GM18951 (cell line): ENCODE measurements around the gene CCDC24.

Source experiments
- POLR2A ChIP-seq: IDR thresholded peaks from 4 replicates; pipeline ENCODE4 v1.6.1; 2011; ENCODE audit warnings: mild to moderate bottlenecking; ENCODE audit not compliant: insufficient read length, insufficient read depth; ENCODE audit errors: extremely low read depth
- in situ Hi-C: fragments of 300-500 bp; cut with MboI; formaldehyde crosslinking; loops from one replicate; pipeline ENCODE4 v1.12.0; 2022; ENCODE audit warnings: low sequenced_read_pairs, mixed read lengths, inconsistent platforms; ENCODE audit not compliant: unreplicated experiment

CCDC24 gene

DNA sequence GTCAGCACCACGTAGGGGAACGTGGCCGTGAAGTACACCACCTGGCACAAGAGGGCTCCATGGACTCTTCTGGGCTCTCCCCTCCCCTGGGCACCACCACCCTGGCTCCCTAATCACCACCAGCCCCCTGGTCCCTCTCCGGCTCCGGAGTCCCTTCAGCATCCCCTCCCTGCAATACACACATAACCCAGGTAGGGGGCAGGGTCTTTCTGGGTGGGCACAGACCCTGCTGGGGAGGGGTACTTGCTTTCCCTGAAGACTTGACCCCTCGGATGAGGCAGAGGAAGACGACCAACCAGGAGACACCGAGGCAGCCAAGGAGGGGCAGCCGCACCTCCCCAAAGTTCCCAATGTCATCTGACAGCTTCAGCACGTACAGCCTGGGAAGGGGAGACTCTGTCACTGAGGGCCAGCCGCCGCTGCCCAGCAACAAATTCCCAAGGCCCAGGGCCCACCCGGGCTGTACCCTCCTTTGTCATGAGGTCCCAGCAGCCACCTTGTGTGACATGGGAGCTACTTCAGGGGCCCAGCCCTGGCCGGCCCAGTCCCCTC is 11.3 kb downstream of the CCDC24 start:
- in situ Hi-C loops: no loop called here

DNA sequence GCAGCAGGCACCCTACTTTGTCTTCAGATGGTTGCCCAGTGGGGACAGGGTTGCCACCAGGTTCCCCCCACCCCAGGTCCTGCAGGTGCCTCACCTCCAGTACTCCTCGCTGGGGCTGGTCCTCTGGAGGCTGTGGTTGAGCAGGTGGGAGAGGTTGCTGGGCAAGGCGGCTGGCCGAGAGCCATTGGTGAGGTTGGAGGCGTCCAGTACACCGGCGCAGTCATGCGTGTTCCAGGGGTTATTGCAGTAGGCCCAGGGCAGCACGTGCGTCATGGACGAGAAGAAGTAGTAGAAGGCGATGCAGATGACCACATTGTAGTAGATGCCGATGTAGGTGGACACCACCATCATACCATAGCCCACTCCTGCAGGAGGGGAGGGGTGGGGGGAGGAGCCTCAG is 16.9 kb downstream of the CCDC24 start:
- in situ Hi-C loops: no loop called here
- no peak for TF ChIP-seq POLR2A

More for the DNA sequence above, 11.3 kb downstream of the CCDC24 start:
- TF ChIP-seq POLR2A: no peak

DNA sequence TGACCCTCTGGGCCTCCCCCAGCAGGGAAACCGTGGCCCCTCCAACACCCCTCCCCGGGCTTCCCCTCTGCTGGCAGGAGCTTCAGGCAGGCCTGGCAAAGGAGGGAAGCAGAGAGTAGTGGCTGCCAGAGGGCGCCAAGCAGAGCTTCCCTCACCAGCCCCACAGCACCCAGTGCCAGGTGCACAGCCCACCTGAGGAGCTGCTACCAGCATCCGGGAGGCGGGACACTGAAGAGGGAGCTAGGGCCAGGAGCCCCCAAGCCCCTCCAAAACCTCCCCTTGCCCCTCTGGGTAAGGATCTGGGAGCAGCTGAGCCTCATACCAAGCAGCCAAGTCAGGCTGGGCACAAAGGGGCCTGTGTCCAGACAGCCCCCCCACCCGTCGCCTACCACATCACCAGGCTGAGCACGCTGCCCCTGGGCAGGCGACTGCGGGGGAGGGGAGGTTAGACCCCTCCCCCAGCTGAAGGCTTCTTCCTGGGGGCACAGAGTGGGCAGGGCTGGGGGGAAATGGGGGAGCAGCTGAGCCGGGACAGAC is 19.6 kb downstream of the CCDC24 start:
- in situ Hi-C loops: no loop called here
- TF ChIP-seq POLR2A: no peak

DNA sequence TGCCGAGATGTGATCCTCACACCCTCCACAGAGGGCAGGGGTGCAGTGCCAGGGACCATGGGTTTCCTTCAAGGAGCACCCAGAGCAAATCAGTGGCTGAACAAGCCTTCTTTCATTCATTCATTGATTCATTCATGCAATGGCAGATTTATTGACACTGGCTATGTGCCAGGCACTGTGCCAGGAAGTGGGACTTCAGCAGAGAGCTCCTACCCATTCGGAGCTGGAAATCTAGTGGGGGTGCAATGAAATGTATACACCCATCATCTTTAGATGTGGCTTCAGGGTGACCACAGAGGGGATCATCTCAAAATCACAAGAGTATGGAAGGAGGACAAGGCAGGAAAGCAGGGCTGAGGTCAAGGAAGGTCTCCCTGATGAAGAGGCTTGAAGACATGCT is 21.0 kb downstream of the CCDC24 start:
- in situ Hi-C loops: no loop called here
- no peak for TF ChIP-seq POLR2A

DNA sequence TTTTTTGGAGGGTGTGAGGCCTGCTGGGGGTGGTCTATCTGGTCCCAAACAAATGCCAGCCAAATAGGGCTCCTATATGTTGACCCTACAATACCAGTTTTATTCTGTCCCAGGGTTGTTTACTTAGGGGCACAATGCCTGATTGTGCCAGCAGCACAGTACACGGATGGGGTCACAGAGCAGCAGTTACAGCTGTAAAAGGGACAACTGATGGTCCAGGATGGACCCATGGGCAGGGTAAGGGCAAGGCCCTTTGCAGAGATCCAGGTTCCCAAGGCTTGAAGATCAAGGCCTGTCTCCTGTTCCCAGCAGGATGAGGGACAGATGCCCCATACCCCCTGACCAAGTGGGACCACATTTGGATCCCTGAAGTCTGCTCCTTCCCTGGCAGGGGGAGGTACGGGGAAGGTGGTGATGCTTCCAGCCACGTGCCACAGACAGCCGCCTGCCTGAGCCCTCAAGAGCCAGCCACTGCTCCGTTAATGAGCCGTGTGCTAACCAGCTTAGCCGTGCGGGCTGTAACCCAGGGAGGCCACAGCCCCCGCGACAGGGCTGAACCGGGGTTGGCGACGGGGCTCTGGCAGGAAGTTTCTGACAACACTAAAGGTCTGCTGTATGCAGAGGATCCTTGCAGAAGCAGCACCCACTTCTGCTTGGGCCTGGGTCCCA is 21.7 kb downstream of the CCDC24 start:
- TF ChIP-seq POLR2A: no peak
- in situ Hi-C loops: no loop called here

DNA sequence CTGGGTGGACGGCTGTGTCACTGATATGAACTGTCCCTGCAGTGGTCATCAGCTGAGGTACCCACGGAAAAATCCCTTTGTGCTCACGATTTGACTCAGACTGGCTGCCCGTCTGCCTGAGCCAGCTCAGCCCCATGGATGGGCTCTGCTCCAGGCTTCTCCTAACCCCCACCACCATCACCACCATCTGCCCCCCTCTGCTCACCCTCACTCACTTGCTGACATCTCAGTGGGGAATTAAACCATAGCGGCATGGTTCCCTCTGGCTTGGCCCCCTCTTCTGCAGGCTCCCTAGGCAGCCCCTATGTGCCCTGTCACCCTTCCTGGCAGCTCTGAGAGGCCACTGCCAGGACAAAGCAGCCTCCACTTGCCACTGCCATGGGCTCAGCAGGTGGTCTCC is 22.6 kb downstream of the CCDC24 start:
- in situ Hi-C loops: no loop called here

DNA sequence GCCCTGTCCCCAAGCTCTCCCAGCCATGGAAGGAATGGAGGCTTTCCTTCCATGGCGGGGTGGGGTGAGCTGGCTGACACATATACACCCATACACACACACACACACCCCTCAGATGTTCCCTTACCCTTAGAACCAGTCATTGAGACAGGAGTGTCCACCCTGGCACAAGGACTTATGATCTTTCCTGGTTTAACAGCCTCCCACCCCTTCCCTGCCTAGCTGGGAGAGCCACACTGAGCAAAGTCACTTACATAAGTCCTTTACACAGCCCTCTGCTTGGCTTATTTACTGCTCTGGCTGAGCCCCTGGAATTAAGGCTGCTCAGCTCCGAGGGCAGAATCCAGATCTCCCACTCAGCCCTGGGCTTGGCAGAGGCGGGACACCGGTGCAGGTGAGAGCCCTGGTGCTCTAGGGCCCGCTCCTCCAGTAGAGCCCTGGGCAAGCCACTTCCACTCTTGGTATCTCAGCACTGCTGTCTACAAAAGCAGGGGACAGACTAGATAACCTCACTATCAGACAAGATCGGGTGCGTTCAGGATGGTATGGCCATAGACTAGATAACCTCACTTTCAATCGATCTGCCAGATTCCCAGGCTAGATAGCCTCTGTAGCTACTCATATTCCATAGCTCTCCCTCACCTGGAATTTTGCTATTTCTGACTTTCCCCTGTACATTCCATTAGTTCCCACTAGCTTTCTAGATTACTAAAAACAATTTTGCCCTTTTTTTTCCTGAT is 23.1 kb downstream of the CCDC24 start:
- in situ Hi-C loops: no loop called here
- TF ChIP-seq POLR2A: no peak

More for the DNA sequence above, 22.6 kb downstream of the CCDC24 start:
- no peak for TF ChIP-seq POLR2A

DNA sequence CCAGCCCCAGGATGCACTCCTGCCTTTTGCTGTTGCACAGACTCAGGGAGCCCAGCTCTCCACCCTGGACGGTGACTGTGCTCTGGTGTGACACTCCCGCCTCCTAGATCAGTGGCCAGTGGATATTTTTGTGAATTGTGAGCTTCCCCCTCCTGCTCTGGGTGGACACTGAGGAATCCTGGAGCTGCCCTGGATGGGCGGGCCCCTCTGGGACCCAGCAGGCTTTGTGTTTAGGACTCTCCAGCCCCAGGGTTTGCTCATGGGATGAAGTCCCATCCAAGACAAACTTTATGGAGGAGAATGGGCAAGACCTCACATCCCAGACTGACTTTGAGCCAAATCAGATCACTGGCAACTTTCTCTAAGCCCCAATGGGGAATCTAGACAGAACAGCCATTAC is 23.8 kb downstream of the CCDC24 start:
- no peak for TF ChIP-seq POLR2A
- in situ Hi-C loops: no loop called here

DNA sequence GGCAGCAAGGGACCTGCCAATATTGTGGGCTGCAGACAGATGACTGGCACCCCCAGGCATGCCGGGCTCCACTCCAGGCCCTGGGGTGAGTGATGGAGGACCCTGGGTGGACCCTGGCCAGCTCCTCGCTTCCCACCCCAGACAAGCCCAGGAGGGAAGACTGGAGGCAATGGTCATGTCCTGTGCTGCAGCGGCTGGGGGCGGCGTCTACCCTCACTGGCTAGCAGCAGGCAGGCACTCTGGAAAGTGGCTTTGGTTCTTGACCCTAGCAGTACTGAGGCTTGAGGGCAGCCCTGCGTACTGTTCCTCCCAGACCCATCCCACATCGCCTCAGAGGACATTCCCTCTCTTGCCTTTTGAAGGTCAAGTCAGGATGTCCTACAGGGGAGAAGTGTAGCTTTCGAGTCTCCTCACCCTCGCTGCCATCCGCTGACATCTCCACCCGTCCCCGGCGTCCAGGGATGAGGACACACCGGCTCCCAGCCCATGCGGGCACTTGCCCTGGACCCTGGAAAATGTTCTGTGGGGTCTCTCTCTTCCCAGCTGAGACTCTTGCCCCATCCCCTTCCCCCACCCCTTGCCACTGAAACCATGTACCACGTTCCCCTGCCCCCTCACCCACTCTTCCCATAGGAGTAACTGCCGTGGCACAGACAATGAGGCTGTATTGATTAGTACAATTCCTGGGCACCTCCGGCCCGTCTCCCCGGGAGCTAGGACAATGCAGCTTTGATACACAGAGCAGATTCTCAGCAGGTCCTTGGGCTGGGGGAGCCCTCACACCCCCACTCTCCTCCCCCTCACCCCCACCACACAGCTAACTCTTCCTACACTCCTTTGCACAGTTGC is 24.9 kb downstream of the CCDC24 start:
- in situ Hi-C loops: no loop called here
- TF ChIP-seq POLR2A: no peak

DNA sequence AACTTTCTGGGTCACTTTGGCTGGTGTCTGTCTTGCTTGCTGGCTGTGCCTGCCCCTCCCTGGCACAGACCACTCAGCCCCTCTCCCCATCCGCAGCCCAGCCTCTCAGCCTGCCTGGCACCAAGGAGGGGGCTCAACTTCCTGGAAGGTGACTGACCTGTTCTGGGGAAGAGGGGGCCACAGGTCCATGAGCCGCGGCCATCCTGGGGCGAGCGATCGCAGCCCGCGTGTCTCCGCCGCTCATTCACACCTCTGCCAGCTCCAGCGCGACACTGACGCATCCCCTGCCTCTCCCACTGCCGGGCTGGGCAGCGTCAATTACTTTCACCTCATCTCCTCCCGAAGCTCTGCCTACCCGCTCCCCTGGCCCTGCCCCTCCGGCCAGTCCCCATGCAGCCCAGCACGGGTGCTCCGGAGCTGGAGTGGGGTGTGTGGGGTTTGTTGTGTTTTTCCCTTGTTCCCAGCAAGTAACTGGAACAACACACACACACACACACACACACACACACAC is 25.5 kb downstream of the CCDC24 start:
- TF ChIP-seq POLR2A: no peak
- in situ Hi-C loops: no loop called here

DNA sequence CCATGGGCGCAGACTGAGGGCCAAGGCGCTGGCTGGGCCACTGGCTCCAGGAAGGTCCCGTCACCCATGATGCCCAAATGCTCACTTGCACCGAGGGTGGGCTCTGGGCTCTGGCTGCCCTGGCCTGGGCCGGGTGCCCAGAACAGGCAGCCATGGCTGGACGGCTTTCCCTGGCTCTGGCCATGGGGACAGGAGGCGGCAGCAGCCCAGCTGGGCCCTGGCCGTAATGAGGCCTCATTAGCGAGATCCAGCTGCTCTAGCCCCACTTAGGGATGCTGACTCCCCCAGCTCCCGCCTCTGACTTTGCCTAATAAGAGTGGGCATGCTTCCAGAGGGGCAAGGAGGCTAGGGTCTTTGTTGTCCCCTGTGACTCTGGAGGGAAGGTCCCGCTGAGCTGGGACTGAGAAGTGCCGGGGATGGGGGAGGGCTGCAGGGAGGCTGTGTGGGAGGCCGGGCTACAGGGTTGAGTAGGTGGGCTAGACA is 28.1 kb downstream of the CCDC24 start:
- in situ Hi-C loops: no loop called here
- TF ChIP-seq POLR2A: no peak

DNA sequence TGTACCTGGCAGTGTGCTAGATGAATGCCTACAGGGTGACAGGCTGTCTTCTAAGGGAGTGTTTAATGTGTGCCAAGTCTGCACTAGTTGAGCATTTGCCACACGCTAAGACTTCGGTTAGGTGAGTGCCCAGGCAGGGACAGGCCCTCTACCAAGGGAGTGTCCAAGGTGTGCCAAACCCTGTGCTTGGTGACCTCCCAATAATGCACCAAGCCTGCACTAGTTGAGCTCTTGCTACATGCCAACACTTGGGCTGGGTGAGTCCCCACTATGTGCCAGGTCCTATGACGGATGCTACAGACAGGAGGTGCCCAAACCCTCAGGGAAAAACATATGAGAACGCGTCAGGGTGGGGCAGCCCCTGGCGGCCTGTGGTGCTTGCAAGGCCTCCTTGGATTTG is 29.1 kb downstream of the CCDC24 start:
- in situ Hi-C loops: no loop called here
- no peak for TF ChIP-seq POLR2A

DNA sequence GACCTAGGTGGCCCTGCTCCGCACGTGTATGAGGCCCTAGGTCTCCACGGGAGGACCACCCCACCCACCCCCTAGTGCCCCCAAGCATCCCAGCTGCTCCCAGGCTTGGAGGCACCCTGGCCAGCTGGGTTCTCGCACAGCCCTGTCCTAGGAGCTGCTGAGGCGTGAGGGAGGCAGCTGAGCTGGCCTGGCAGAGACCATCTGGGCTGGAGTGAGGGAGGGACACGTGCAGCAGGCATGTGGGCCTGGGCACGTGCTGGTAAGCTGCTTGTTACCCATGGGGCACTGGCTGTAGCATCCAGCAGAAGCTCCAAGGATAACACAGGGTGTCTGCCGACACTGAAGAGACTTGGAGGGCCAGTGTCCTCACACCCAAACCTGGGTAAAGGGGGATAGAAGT is 29.8 kb downstream of the CCDC24 start:
- no peak for TF ChIP-seq POLR2A
- in situ Hi-C loops: no loop called here
